ENCODE results near the gene ZNF853.
"Not testable (repeated sequence)": the region's sequence is repeated elsewhere in the genome, so short reads cannot be mapped to it uniquely, and the experiment has no call there.

Gene ZNF853

GRCh38 chr7:6606866-6607583, 8.4 kb upstream of the ZNF853 start:
- DNase-seq = no peak

- DNase-seq = no peak
These were observed 7.8 kb upstream of the ZNF853 start for GRCh38 chr7:6607651-6608051.

- DNase-seq = no peak
These were observed 7.3 kb upstream of the ZNF853 start for GRCh38 chr7:6608081-6608480.

- DNase-seq = no peak
These were observed 6.6 kb upstream of the ZNF853 start for GRCh38 chr7:6608794-6609193.

- no peak for DNase-seq
These were observed 2.6 kb upstream of the ZNF853 start for GRCh38 chr7:6612819-6613218.

GRCh38 chr7:6613706-6614105, 1.7 kb upstream of the ZNF853 start:
- DNase-seq = no peak

- DNase-seq = no peak
These were observed 529 bp downstream of the ZNF853 start for GRCh38 chr7:6615723-6616555.

- no peak for DNase-seq
These were observed 1.6 kb downstream of the ZNF853 start for GRCh38 chr7:6616854-6617643.

- no peak for DNase-seq
These were observed 3.2 kb downstream of the ZNF853 start for GRCh38 chr7:6618621-6619020.

- DNase-seq = no peak
These were observed 4.6 kb downstream of the ZNF853 start for GRCh38 chr7:6619961-6620360.

- no peak for DNase-seq
These were observed 6.1 kb downstream of the ZNF853 start for GRCh38 chr7:6621195-6622133.

GRCh38 chr7:6622134-6622710, 6.8 kb downstream of the ZNF853 start:
- no peak for DNase-seq

GRCh38 chr7:6623589-6624245, 8.3 kb downstream of the ZNF853 start:
- no peak for DNase-seq

- no peak for DNase-seq
These were observed 8.8 kb downstream of the ZNF853 start for GRCh38 chr7:6624246-6624611.

GRCh38 chr7:6628045-6628444, 12.6 kb downstream of the ZNF853 start:
- DNase-seq = peak; percentile 28

- DNase-seq = no peak
These were observed 14.8 kb downstream of the ZNF853 start for GRCh38 chr7:6630007-6630849.

- DNase-seq = no peak
These were observed 16.2 kb downstream of the ZNF853 start for GRCh38 chr7:6631605-6632004.

GRCh38 chr7:6634021-6634420, 18.6 kb downstream of the ZNF853 start:
- DNase-seq = no peak

GRCh38 chr7:6634971-6635370, 19.6 kb downstream of the ZNF853 start:
- not testable (repeated sequence) for DNase-seq

GRCh38 chr7:6636741-6637543, 21.5 kb downstream of the ZNF853 start, which contains the start of gene ZNF316:
Gene ZNF316 (plus strand): TSS chr7:6637318. CDS start chr7:6642410, 5,092 bp downstream.
- no peak for DNase-seq

Data from DMS 273 treated with DMSO at 0.1 percent for 48 hours (cell line).